ENCODE results near the gene AFF3.

The AFF3 gene

DNA sequence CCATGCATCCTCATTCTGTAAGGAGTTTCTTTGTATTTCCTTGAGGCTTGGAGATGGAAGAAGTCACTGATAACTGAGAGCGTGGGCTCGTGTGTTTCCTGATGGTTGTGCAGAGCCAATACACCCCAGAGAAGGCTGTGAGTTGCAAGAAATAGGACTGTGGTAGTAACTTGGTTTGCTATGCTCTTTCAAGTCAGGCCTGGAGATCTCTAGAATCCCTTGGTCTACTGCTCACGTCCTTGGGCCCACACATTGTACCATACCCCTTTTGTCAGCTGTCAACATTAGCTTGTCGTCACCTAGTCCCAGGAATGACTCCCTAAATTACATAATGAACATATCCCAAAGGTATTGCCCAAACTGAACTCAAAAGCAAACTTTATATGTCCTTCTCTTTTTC lies 414.2 kb downstream of the AFF3 start:
- no peak for DNase-seq

DNA sequence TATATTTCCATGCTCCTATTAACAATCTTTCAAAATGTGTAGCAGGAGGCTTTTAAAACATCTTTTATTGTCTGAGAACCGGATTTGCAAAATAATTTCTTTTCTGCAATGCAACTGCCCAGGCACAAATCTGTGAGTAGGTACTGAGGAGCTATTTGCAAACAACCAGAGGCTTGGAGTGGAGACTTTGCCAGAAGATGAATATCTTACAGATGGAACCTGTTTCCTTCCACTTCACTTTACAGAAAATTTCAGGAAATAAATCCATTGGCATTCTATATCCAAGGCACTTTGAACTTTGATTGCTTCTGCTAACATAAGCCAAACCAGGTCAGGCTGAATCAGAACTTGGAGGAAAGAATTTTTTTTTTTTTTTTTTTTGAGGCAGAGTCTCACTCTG lies 415.2 kb downstream of the AFF3 start:
- no peak for DNase-seq

GRCh38 chr2:99726691-99727090 lies 415.7 kb downstream of the AFF3 start:
- no peak for DNase-seq

- no peak for DNase-seq
Observed at GRCh38 chr2:99725820-99726219, 416.6 kb downstream of the AFF3 start.

DNA sequence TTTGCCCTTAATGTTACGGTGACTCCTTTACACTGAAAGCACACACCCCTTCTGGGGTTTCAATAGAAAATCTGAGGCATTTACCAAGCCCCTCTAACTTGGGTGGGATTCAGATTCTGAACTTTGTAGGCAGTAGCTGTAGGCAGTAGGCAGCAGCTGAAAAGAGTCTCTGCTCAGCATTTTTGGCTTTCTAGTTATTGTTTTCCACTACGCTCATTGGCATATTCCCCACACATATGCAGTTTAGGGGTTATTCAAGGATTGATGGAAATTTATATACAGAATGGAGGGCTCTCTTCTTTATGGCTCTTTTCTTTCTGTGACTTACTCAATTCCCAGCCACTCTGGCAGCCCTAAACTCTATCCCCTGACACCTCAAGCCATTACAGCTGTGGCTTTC lies 419.9 kb downstream of the AFF3 start:
- no peak for DNase-seq

DNA sequence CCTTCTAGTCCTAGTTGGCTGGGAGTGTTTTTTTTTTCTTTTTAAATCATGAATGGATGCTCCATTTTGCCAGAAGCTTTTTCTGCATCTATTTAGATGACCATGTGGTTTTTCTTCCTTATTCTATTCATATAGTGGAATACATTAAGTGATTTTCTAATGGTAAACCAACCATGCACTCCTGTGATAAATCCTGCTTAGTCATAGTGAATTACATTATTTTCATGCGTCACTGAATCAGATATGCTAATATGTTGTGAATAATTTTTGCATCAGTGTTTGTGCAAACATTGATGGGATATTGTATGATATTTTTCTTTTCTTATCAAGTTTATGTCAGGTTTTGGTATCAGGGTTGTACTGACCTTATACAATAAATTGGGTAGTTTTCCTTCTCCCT lies 423.3 kb downstream of the AFF3 start:
- DNase-seq = no peak

GRCh38 chr2:99715956-99716355 lies 426.4 kb downstream of the AFF3 start:
- DNase-seq = no peak

DNA sequence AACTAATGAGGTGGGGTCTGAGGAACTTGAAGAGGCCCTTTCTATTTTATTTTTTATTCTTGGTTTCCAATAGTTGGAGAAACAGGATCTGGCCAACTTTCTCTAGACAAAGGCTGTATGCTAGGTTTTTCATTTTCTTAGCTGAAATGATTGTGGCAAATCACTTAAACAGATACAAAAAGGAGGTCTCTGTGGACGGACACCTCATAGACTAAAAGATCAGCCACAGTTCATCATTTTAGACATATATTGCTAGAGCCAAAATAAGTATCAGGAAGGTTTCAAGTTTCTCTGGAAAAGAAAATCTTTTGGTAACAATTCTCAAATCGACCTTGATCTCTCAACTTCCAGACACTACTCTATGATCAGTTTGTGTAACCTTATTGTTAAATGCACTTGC lies 428.0 kb downstream of the AFF3 start:
- no peak for DNase-seq

DNA sequence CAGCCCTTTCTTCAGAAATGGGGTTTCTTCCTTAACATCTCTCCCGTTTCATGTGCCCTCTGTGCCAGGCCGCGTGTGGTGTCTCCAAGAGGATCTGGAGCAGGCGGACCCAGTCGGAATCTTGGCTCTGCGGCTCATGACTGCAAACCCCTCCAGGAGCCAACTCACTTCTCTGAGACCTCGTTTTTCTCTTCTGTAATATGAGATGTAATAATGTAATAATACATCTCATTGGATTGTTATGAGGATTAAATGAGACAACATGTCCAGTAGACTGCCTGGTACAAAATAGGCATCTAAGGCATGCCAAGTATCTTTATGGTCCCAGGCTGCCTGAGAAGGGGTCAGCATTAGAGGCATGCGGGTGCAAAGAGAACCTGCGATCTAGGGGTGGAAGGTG lies 431.2 kb downstream of the AFF3 start:
- DNase-seq = no peak

DNA sequence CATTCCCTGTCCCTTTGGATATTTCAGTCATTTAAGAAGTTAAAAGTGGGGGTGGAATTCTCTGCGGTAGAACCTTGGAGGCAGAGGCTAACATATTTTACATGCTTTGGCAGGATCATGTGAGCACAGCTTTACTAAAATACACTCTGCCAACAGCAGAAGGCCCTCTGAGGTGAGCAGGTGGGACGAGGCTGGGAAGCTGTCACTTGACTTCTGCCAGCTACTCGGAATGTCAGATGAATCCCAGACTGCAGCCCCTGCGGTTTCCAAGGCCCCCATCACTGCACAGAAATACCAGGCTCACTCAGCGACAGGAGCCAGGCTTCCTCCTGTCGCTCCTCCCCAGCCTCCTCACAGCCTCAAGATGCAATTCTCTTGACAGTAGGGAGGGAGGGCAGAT lies 431.7 kb downstream of the AFF3 start:
- DNase-seq = no peak

GRCh38 chr2:99709229-99709628 lies 433.2 kb downstream of the AFF3 start:
- no peak for DNase-seq

- DNase-seq = no peak
Observed at GRCh38 chr2:99708231-99708630, 434.2 kb downstream of the AFF3 start.

DNA sequence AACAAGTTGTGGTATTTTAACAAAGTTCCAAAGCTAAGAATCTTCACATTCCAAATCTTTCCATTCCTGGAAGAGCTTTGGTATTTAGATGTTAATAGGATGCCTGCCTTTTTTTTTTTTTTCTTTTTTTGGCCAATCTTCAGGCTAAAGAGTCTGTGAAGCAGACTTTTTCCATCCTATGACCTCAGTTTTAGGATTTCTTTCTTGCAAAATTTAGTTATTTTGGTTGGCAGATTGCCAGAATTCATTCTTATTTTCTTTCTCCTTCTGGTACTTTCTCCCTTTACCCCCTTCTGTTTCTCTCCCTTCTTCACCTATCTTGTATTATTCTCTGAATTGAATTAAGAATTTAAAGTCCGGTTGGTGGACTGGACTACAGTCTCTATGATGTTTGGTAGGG lies 434.8 kb downstream of the AFF3 start:
- no peak for DNase-seq

DNA sequence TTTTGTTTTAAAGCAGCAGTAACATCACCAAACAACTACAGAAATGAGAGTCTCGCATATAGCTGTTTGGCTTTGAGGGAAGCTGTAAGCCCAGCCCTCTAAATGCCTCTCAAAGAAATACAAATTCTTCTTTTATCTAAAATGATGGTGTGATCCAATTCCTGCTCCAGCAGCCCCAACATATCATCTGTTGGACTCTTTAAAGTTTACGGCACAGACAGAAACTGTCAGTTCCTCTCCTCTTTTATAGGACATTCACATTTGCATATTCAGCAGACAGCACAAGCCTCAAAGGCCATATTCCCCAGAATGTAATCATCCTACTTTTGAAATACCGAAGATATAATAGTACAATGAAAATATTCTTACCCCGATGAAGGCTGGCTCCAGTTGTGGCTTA lies 435.7 kb downstream of the AFF3 start:
- DNase-seq = no peak

DNA sequence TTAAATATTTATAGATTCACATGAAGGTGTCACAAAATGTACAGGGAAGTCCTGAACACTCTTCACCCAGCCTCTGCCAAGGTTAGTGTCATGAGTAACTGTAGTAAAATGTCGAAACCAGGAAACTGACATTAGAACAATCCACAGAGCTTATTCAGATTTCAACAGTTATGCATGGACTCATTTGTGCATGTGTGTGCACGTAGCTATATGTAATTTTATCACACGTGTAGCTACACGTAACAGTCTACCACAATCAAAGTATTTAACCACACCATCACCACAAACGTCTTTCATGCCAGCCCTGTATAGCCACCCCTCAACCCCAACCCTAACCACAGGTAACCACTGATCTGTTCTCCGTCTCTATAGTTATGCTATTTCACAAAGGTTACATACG lies 440.9 kb downstream of the AFF3 start:
- no peak for DNase-seq

DNA sequence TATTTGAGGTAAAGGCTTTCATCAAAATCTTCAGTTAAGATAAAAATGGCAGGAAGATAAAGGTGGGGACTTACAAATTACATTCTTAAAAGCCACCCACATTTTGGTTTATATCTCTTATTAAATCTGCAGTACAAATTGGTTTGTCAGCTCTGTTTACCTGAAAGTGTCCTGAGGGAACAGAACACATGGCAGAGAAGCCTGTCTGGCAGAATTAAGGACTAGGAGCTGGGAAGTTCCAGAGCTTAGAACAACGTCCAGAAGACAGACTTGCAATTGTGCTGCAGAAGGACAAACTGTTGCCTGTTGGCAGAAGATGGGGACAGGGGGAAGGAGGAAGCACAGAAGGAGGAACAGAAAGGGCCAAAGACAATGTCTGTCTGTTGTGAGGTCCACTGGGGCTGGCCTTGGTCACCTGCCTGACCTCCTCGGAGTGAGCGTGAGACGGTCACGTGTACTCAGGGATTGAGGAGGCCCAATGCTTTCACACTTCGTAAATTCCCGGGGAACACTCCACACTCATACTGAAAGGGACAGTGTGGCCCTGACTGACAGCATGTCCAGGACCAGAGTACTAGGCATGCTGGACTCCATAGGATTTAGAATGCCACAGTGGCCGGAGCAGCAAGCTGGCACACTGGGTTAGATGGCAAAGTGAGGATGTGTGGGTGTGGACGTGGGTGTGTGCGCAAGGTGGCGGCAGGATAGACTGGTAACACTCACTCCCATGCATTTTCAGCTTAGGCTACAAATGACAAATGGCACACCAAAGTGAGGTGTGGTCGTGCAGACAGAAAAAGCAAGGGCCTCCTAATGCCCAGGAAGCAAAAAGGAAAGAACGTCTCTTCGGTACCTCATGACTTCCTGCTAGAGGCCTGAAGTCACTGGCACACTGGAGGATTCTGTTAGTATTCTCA lies 441.6 kb downstream of the AFF3 start:
- DNase-seq = no peak

GRCh38 chr2:99698896-99699295 lies 443.5 kb downstream of the AFF3 start:
- no peak for DNase-seq

GRCh38 chr2:99697811-99698568 lies 444.4 kb downstream of the AFF3 start:
- no peak for DNase-seq

GRCh38 chr2:99695944-99696253 lies 446.5 kb downstream of the AFF3 start:
- DNase-seq = no peak

- no peak for DNase-seq
Observed at GRCh38 chr2:99695130-99695943, 447.1 kb downstream of the AFF3 start.

DNA sequence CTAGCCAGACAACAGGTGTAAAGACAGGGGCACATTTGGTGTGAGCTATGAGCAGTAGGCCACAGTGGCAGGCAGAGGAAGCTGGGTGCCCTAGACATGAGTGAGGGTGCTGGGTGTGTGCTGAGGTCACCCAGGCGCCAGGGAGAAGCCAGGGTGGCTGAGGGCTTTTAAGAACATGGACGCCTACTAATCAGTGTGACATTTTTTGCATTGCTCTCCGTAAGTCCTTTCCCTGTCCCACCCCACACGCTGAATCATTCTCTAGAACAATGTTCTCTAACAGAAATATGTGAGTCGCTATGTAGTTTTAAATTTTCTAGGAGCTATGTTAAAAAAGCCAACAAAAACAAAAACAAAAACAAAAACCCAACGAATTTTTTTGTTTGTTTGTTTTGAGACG lies 448.1 kb downstream of the AFF3 start:
- DNase-seq = no peak

GRCh38 chr2:99692785-99693184 lies 449.6 kb downstream of the AFF3 start:
- DNase-seq = no peak

DNA sequence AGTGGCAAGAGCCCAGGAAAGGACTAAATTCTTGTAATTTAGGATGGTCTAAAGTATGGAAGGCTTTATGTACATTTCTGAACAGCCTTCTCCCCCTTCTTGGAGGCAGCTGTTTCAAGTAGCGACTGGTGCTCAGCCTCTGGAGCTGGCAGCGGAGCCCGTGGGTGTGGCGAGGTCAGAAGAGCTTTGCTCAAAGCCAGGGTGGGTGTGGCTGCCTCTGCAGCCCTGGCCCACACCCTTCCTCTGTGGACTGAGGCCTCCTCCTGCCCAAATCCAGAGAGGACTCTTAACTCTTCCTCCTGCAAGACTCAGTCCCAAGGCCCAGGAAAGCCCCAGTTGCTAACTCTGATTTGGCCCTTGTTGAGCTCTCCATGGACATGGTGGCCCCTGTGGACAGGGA lies 450.5 kb downstream of the AFF3 start:
- no peak for DNase-seq
